HepG2 (cell line): ENCODE data around the gene NTRK2. TPM values are rescaled to one million over a fixed set of nuclear protein-coding genes. Genes with fewer than 3 reads are reported as not detected.

Experiments
- ATAC-seq: fragments of 200-7000 bp; cut with Tn5 transposase; 3 replicates; pipeline ENCODE4 v1.9.1; 2020; ENCODE audit warnings: mild to moderate bottlenecking, moderate library complexity
- BruUV-seq: library from RNA; stranded (reverse); fragments of 400-500 nt; replicated peaks from 2 replicates; lab custom pipeline; 2021; lab: Mats Ljungman, UMichigan
- CTCF ChIA-PET: fragments of 300-600 bp; formaldehyde crosslinking; extraction: SDS; loops from one replicate; lab custom pipeline; 2021; ENCODE audit warnings: low total read pairs, inconsistent platforms, low intra/inter-chr PET ratio; lab: Yijun Ruan, JAX
- POLR2A ChIA-PET: fragments of 350-600 bp; sonication (Branson Sonifier 250); formaldehyde crosslinking; loops from one replicate; lab custom pipeline; 2020; ENCODE audit warnings: antibody characterized with exemption, inconsistent platforms; lab: Yijun Ruan, JAX
- DNase-seq: peaks from one replicate; pipeline ENCODE4 v3.0.0-alpha.2; 2015; ENCODE audit warnings: low spot score
- FAIRE-seq: peaks from 3 replicates; lab custom pipeline; 2011; peaks lifted over from hg19 to GRCh38; lab: Jason Lieb, UNC
- H2AFZ ChIP-seq: one replicate; pipeline ENCODE4 v1.6.1; 2011; ENCODE audit warnings: low read length, inconsistent platforms
- H3K27ac ChIP-seq: fragments of 300-600 bp; 3 replicates; pipeline ENCODE4 v1.8.0; 2011; ENCODE audit warnings: mixed run types, mild to moderate bottlenecking, mixed read lengths, low read length, inconsistent platforms; ENCODE audit not compliant: insufficient read depth; ENCODE audit errors: extremely low read length
- H3K27me3 ChIP-seq, 2 experiments: fragments of 200-600 bp in 1 of 2; 2 replicates in 1 of 2; 3 replicates in 1 of 2; pipeline versions ENCODE4 v1.6.0 to v1.8.0; 2011; ENCODE audit warnings: low read length in 2 of 2, mild to moderate bottlenecking in 2 of 2, moderate library complexity in 2 of 2, inconsistent platforms in 1 of 2; ENCODE audit not compliant: insufficient read depth in 2 of 2, control insufficient read depth in 1 of 2
- H3K36me3 ChIP-seq, 2 experiments: fragments of 200-600 bp in 1 of 2; replicated peaks in 1 of 2; 2 replicates in 1 of 2; 3 replicates in 1 of 2; pipeline versions ENCODE4 v1.5.1 to v1.8.0; 2011; ENCODE audit warnings: low read length in 2 of 2, inconsistent platforms in 1 of 2; ENCODE audit not compliant: insufficient read depth in 2 of 2, control insufficient read depth in 1 of 2
- H3K4me1 ChIP-seq: 2 replicates; pipeline ENCODE4 v1.5.1; 2012; ENCODE audit warnings: low read length, inconsistent platforms; ENCODE audit not compliant: insufficient read depth
- H3K4me2 ChIP-seq: 2 replicates; pipeline ENCODE4 v1.6.0; 2011; ENCODE audit warnings: low read depth, low read length, inconsistent platforms
- H3K4me3 ChIP-seq, 3 experiments: fragments of 200-600 bp in 1 of 3; sonication (generic), shearing (Covaris generic) in 1 of 3; replicated peaks in 1 of 3; 2 replicates each; pipeline ENCODE4 v1.5.1; 2011 to 2016; ENCODE audit warnings: low read length in 3 of 3, inconsistent platforms in 2 of 3, low read depth in 2 of 3, mild to moderate bottlenecking in 2 of 3, control low read depth in 1 of 3, mixed read lengths in 1 of 3; ENCODE audit not compliant: insufficient read depth in 1 of 3
- H3K79me2 ChIP-seq: one replicate; pipeline ENCODE4 v1.6.1; 2011; ENCODE audit warnings: low read length, inconsistent platforms; ENCODE audit not compliant: insufficient read depth
- H3K9ac ChIP-seq: 2 replicates; pipeline ENCODE4 v1.6.0; 2011; ENCODE audit warnings: mild to moderate bottlenecking, low read depth, low read length, inconsistent platforms; ENCODE audit not compliant: insufficient read depth
- H3K9me3 ChIP-seq: 2 replicates; pipeline ENCODE4 v1.5.1; 2012; ENCODE audit warnings: mild to moderate bottlenecking, low read length
- H4K20me1 ChIP-seq: 2 replicates; pipeline ENCODE4 v1.6.0; 2011; ENCODE audit warnings: inconsistent platforms, mild to moderate bottlenecking, low read length, moderate library complexity; ENCODE audit not compliant: insufficient read depth
- BRD4 ChIP-seq: sonication (generic); formaldehyde crosslinking; IDR thresholded peaks from 2 replicates; pipeline ENCODE4 v1.4.0; 2020; ENCODE audit warnings: missing genetic modification reagents
- ETV5 ChIP-seq: IDR thresholded peaks from 2 replicates; pipeline ENCODE4 v1.6.1; 2018; ENCODE audit warnings: missing biosample characterization, missing genetic modification reagents, inconsistent platforms, borderline replicate concordance
- HNF1B ChIP-seq: sonication (generic); formaldehyde crosslinking; IDR thresholded peaks from 2 replicates; pipeline ENCODE4 v1.5.1; 2020; ENCODE audit warnings: mild to moderate bottlenecking, moderate library complexity, missing genetic modification reagents
- HNF4A ChIP-seq: sonication (generic); formaldehyde crosslinking; IDR thresholded peaks from 2 replicates; pipeline ENCODE4 v1.4.0; 2020; ENCODE audit warnings: missing genetic modification reagents
- LBX2 ChIP-seq: sonication (generic); formaldehyde crosslinking; IDR thresholded peaks from 2 replicates; pipeline ENCODE4 v1.5.0; 2020; ENCODE audit warnings: missing genetic modification reagents, mild to moderate bottlenecking, borderline replicate concordance
- MXD4 ChIP-seq: IDR thresholded peaks from 2 replicates; pipeline ENCODE4 v1.6.1; 2016; ENCODE audit warnings: mild to moderate bottlenecking, missing biosample characterization, missing genetic modification reagents
- NKX3-1 ChIP-seq: sonication (generic); formaldehyde crosslinking; IDR thresholded peaks from 2 replicates; pipeline ENCODE4 v1.5.0; 2020; ENCODE audit warnings: missing genetic modification reagents
- PITX1 ChIP-seq: sonication (generic); formaldehyde crosslinking; IDR thresholded peaks from 2 replicates; pipeline ENCODE4 v1.5.1; 2020; ENCODE audit warnings: mild to moderate bottlenecking, missing genetic modification reagents
- RARG ChIP-seq: sonication (generic); formaldehyde crosslinking; IDR thresholded peaks from 2 replicates; pipeline ENCODE4 v1.4.0; 2020; ENCODE audit warnings: low read depth, mild to moderate bottlenecking, missing genetic modification reagents
- ZFP82 ChIP-seq: sonication (generic); formaldehyde crosslinking; IDR thresholded peaks from 2 replicates; pipeline ENCODE4 v1.5.1; 2020; ENCODE audit warnings: mild to moderate bottlenecking, missing genetic modification reagents, borderline replicate concordance
- ZSCAN22 ChIP-seq: sonication (generic); formaldehyde crosslinking; IDR thresholded peaks from 2 replicates; pipeline ENCODE4 v1.4.0; 2020; ENCODE audit warnings: mild to moderate bottlenecking, missing genetic modification reagents
- WGBS: methylation state at CpG from one replicate; pipeline ENCODE4 v1.1.6; 2017; ENCODE audit warnings: low lambda C conversion rate; 5-methylcytosine and 5-hydroxymethylcytosine counted together
- in situ Hi-C: cut with HindIII; loops from 2 replicates; pipeline ENCODE4 v1.10.0; 2017; ENCODE audit warnings: low pct_unique_long_range_greater_than_20kb; ENCODE audit not compliant: extremely low pct_ligation_motif_present
- intact Hi-C: fragments of 100-400 bp; cut with micrococcal nuclease; formaldehyde crosslinking; loops from one replicate; pipeline ENCODE4 v1.10.0; 2022; ENCODE audit not compliant: unreplicated experiment
- polyA plus RNA-seq, 8 experiments: library from polyadenylated mRNA; depleted of rRNA in 3 of 8; stranded (reverse) in 7 of 8; unstranded in 1 of 8; fragments of >200 nt; fragmentation: Illumina TruSeq in 4 of 8; extraction: Trizol in 4 of 8; gene quantifications; 2 replicates each; pipeline versions ENCODE4 v1.2.1 to v1.2.3, GENCODE V29; 2011 to 2016; ENCODE audit warnings: low read depth in 4 of 8, missing spikeins in 1 of 8, mixed read lengths in 1 of 8; ENCODE audit not compliant: insufficient read depth in 1 of 8
- total RNA-seq, 5 experiments: library from RNA; depleted of rRNA; stranded (reverse); fragments of >200 nt; fragmentation: Illumina TruSeq; extraction: Trizol; gene quantifications; 2 replicates each; pipeline ENCODE4 v1.2.3, GENCODE V29; 2016; ENCODE audit warnings: low read depth in 1 of 5

NTRK2 gene
- total and polyA plus RNA-seq, 2 of the 13 experiments (the other 11 are each of a cell fraction or from before 2014, with no cell fraction given): not detected

- Histone ChIP-seq H3K9me3 (peaks cover 11% of the 10 kb centered on the region), H3K79me2 (no peaks in the 10 kb centered on the region), H3K4me2 (no peak overlapping the region), H3K36me3 (no peaks in the 10 kb centered on the region), H3K4me3 (no peak overlapping the region), H3K27ac (no peak overlapping the region), H2AFZ (no peak overlapping the region), H3K27me3 (no peaks in the 10 kb centered on the region), H3K9ac (no peak overlapping the region), H4K20me1 (no peaks in the 10 kb centered on the region), H3K4me1 (no peaks in the 10 kb centered on the region)
- TF ChIP-seq LBX2 (CRISPR knock-in tag) (no peak), ETV5 (CRISPR knock-in tag) (no peak), NKX3-1 (CRISPR knock-in tag) (no peak), MXD4 (CRISPR knock-in tag) (no peak), ZFP82 (no peak), PITX1 (CRISPR knock-in tag) (no peak), ZSCAN22 (CRISPR knock-in tag) (no peak), HNF4A (CRISPR knock-in tag) (no peak), RARG (no peak), BRD4 (CRISPR knock-in tag) (no peak), HNF1B (CRISPR knock-in tag) (no peak)
- POLR2A ChIA-PET: no interaction called here
- ATAC-seq: no peak
- intact Hi-C loops: no loop called here
- 7% methylated on average over 3 of the region's 3 CpGs for WGBS
- CTCF ChIA-PET: no interaction called here
- DNase-seq: no peak
- in situ Hi-C loops: no loop called here
- FAIRE-seq: no peak
- BruUV-seq: no TSS peak
Observed at GRCh38 chr9:84996716-84997115, 327.2 kb downstream of the NTRK2 start.
